Vagina (tissue), 2 donors: ENCODE results near the gene SEMA3A.

Experiments used
- CTCF ChIP-seq, 3 experiments: fragments of 450-650 bp in 2 of 3; fragments of 200-600 bp in 1 of 3; sonication (generic) in 1 of 3; IDR thresholded peaks; one replicate each; pipeline ENCODE4 v1.5.1; 2017 to 2019; ENCODE audit warnings: antibody characterized with exemption in 3 of 3, mild to moderate bottlenecking in 2 of 3, moderate library complexity in 2 of 3
- POLR2A ChIP-seq, 2 donors: fragments of 450-650 bp; IDR thresholded peaks; one replicate each; pipeline ENCODE4 v1.6.1; 2017; ENCODE audit warnings: antibody characterized with exemption in 2 of 2, mild to moderate bottlenecking in 2 of 2, moderate library complexity in 2 of 2
- POLR2AphosphoS5 ChIP-seq, 2 donors: sonication (generic); formaldehyde crosslinking; IDR thresholded peaks; one replicate each; pipeline ENCODE4 v1.9.0; 2017; ENCODE audit warnings: antibody characterized with exemption in 2 of 2, mild to moderate bottlenecking in 2 of 2, low read depth in 1 of 2; ENCODE audit not compliant: insufficient read depth in 1 of 2

- TF ChIP-seq CTCF (IDR thresholded peaks at IDR 0.05) = peak in 2 of 3 experiments; percentile 26 to 40
- no peak for TF ChIP-seq POLR2A (IDR thresholded peaks at IDR 0.05)
- TF ChIP-seq POLR2AphosphoS5 (IDR thresholded peaks at IDR 0.05; ENCODE audit: insufficient read depth in 1 of 2, low read depth in 1 of 2) = no peak
These were observed 258.4 kb downstream of the SEMA3A start for GRCh38 chr7:83936056-83936708.
